Mesenchymal stem cell (in vitro differentiated cells and primary cell): ENCODE results near the gene FBXL19.

Source experiments
- DNase-seq: peaks from one replicate; pipeline ENCODE4 v3.0.0-alpha.2; 2013
- H2AFZ ChIP-seq: one replicate; pipeline ENCODE4 v1.6.1; 2013; ENCODE audit warnings: low read depth, mild to moderate bottlenecking, control low read depth, inconsistent platforms, low read length, moderate library complexity
- H2AK5ac ChIP-seq: 2 replicates; pipeline ENCODE4 v1.6.1; 2013; ENCODE audit warnings: low read length, moderate library complexity, mild to moderate bottlenecking, inconsistent platforms; ENCODE audit not compliant: severe bottlenecking
- H2BK120ac ChIP-seq: one replicate; pipeline ENCODE4 v1.6.1; 2013; ENCODE audit warnings: low read depth, mild to moderate bottlenecking, inconsistent platforms, low read length, moderate library complexity
- H2BK12ac ChIP-seq, 2 experiments: one replicate each; pipeline ENCODE4 v1.6.1; 2013; ENCODE audit warnings: inconsistent platforms in 2 of 2, low read length in 2 of 2, mild to moderate bottlenecking in 2 of 2, moderate library complexity in 2 of 2, control low read depth in 1 of 2
- H2BK15ac ChIP-seq: one replicate; pipeline ENCODE4 v1.6.1; 2013; ENCODE audit warnings: mild to moderate bottlenecking, low read depth, inconsistent platforms; ENCODE audit not compliant: poor library complexity, severe bottlenecking
- H2BK5ac ChIP-seq: 2 replicates; pipeline ENCODE4 v1.6.1; 2013; ENCODE audit warnings: low read depth, mild to moderate bottlenecking, low read length, control low read depth, inconsistent platforms; ENCODE audit not compliant: poor library complexity, severe bottlenecking
- H3K14ac ChIP-seq, 2 experiments: one replicate each; pipeline ENCODE4 v1.6.1; 2013; ENCODE audit warnings: inconsistent platforms in 2 of 2, low read length in 2 of 2, control low read depth in 1 of 2, mild to moderate bottlenecking in 1 of 2, moderate library complexity in 1 of 2
- H3K18ac ChIP-seq, 2 experiments: one replicate each; pipeline ENCODE4 v1.6.1; 2013; ENCODE audit warnings: inconsistent platforms in 2 of 2, low read length in 2 of 2, control low read depth in 1 of 2, low read depth in 1 of 2, mild to moderate bottlenecking in 1 of 2
- H3K23ac ChIP-seq, 2 experiments: one replicate each; pipeline ENCODE4 v1.6.1; 2013; ENCODE audit warnings: inconsistent platforms in 2 of 2, low read length in 2 of 2, mild to moderate bottlenecking in 2 of 2, moderate library complexity in 2 of 2, control low read depth in 1 of 2
- H3K27ac ChIP-seq: 2 replicates; pipeline ENCODE4 v1.5.1; 2013; ENCODE audit warnings: mild to moderate bottlenecking, moderate library complexity, low read length, control low read depth, inconsistent platforms; ENCODE audit not compliant: poor library complexity, severe bottlenecking
- H3K27me3 ChIP-seq, 2 experiments: 2 replicates each; pipeline versions ENCODE4 v1.6.1 to v1.7.0; 2013; ENCODE audit warnings: low read length in 2 of 2, mild to moderate bottlenecking in 2 of 2, moderate library complexity in 2 of 2, control low read depth in 1 of 2, inconsistent platforms in 1 of 2; ENCODE audit not compliant: control insufficient read depth in 1 of 2, insufficient read depth in 1 of 2
- H3K36me3 ChIP-seq, 2 experiments: 2 replicates each; pipeline versions ENCODE4 v1.6.1 to v1.7.0; 2013; ENCODE audit warnings: low read length in 2 of 2, control low read depth in 1 of 2, inconsistent platforms in 1 of 2, low read depth in 1 of 2, mild to moderate bottlenecking in 1 of 2; ENCODE audit not compliant: insufficient read depth in 2 of 2, control insufficient read depth in 1 of 2
- H3K4ac ChIP-seq, 2 experiments: one replicate each; pipeline ENCODE4 v1.6.1; 2013; ENCODE audit warnings: inconsistent platforms in 2 of 2, low read length in 2 of 2, mild to moderate bottlenecking in 2 of 2, moderate library complexity in 2 of 2, control low read depth in 1 of 2, low read depth in 1 of 2
- H3K4me1 ChIP-seq: 2 replicates; pipeline ENCODE4 v1.6.1; 2013; ENCODE audit warnings: low read depth, low read length, control low read depth; ENCODE audit not compliant: control insufficient read depth, insufficient read depth
- H3K4me2 ChIP-seq: 2 replicates; pipeline ENCODE4 v1.6.1; 2013; ENCODE audit warnings: low read length, mild to moderate bottlenecking, inconsistent platforms; ENCODE audit not compliant: poor library complexity, severe bottlenecking
- H3K4me3 ChIP-seq, 2 experiments: 2 replicates each; pipeline versions ENCODE4 v1.5.1 to v1.7.0; 2013; ENCODE audit warnings: low read length in 2 of 2, mild to moderate bottlenecking in 2 of 2, control low read depth in 1 of 2, low read depth in 1 of 2; ENCODE audit not compliant: insufficient read depth in 1 of 2
- H3K79me1 ChIP-seq: replicated peaks from 2 replicates; pipeline ENCODE4 v1.6.1; 2013; ENCODE audit warnings: mild to moderate bottlenecking, control low read depth, low read length, inconsistent platforms; ENCODE audit not compliant: poor library complexity, severe bottlenecking
- H3K9ac ChIP-seq: 2 replicates; pipeline ENCODE4 v1.7.0; 2013; ENCODE audit warnings: mild to moderate bottlenecking, low read length, moderate library complexity
- H3K9me3 ChIP-seq: 2 replicates; pipeline ENCODE4 v1.7.0; 2013; ENCODE audit warnings: mild to moderate bottlenecking, low read length; ENCODE audit not compliant: control insufficient read depth
- H4K8ac ChIP-seq: one replicate; pipeline ENCODE4 v1.6.1; 2013; ENCODE audit warnings: inconsistent platforms, mild to moderate bottlenecking, low read length, moderate library complexity
- H4K91ac ChIP-seq: one replicate; pipeline ENCODE4 v1.6.1; 2013; ENCODE audit warnings: mild to moderate bottlenecking, low read length, inconsistent platforms
- WGBS: methylation state at CpG from one replicate; pipeline ENCODE4 v1.1.7; 2013; ENCODE audit warnings: mixed read lengths; 5-methylcytosine and 5-hydroxymethylcytosine counted together

FBXL19 gene

GRCh38 chr16:30942426-30942806 lies 19.0 kb downstream of the FBXL19 start:
- Histone ChIP-seq H3K27me3 (no peaks in the 10 kb centered on the region), H3K4ac (no peak overlapping the region), H2BK120ac (no peak overlapping the region), H4K91ac (peak overlapping the region; percentile 70), H3K36me3 (peaks cover 42 to 49% of the 10 kb centered on the region in 2 experiments), H3K4me2 (no peak overlapping the region), H2BK5ac (no peak overlapping the region), H3K79me1 (peaks cover 31% of the 10 kb centered on the region), H3K18ac (no peak overlapping the region), H3K4me1 (peaks cover 18% of the 10 kb centered on the region), H4K8ac (peak overlapping the region; percentile 75), H3K14ac (no peak overlapping the region), H2BK12ac (peak overlapping the region; percentile 25 to 37), H3K9me3 (no peaks in the 10 kb centered on the region), H3K23ac (no peak overlapping the region), H2AK5ac (peak overlapping the region; percentile 16), H2AFZ (no peak overlapping the region), H3K4me3 (no peak overlapping the region), H2BK15ac (no peak overlapping the region), H3K27ac (no peak overlapping the region), H3K9ac (no peak overlapping the region)
- no peak for DNase-seq
- WGBS: 94% methylated on average over 4 of the region's 4 CpGs

GRCh38 chr16:30944352-30944751 lies 21.0 kb downstream of the FBXL19 start:
- Histone ChIP-seq H3K4ac (no peak overlapping the region), H2BK12ac (no peak overlapping the region), H3K9ac (no peak overlapping the region), H3K14ac (no peak overlapping the region), H3K4me1 (peaks cover 22% of the 10 kb centered on the region), H3K18ac (no peak overlapping the region), H2BK120ac (no peak overlapping the region), H3K4me2 (no peak overlapping the region), H3K9me3 (no peaks in the 10 kb centered on the region), H2BK5ac (no peak overlapping the region), H4K8ac (no peak overlapping the region), H3K79me1 (peaks cover 30% of the 10 kb centered on the region), H4K91ac (no peak overlapping the region), H3K27me3 (no peaks in the 10 kb centered on the region), H3K4me3 (no peak overlapping the region), H2BK15ac (no peak overlapping the region), H3K23ac (no peak overlapping the region), H2AFZ (no peak overlapping the region), H3K27ac (no peak overlapping the region), H3K36me3 (peaks cover 38 to 51% of the 10 kb centered on the region in 2 experiments), H2AK5ac (no peak overlapping the region)
- no peak for DNase-seq

- Histone ChIP-seq H3K36me3 (peaks cover 43 to 46% of the 10 kb centered on the region in 2 experiments), H2AFZ (no peak overlapping the region), H2BK5ac (no peak overlapping the region), H3K4me2 (no peak overlapping the region), H3K18ac (no peak overlapping the region), H3K79me1 (peaks cover 32% of the 10 kb centered on the region), H3K14ac (no peak overlapping the region), H3K23ac (no peak overlapping the region), H3K4me1 (peaks cover 25% of the 10 kb centered on the region), H3K9me3 (no peaks in the 10 kb centered on the region), H3K4ac (no peak overlapping the region), H3K27ac (no peak overlapping the region), H2BK120ac (no peak overlapping the region), H3K4me3 (no peak overlapping the region), H3K27me3 (no peaks in the 10 kb centered on the region), H3K9ac (no peak overlapping the region), H4K91ac (peak overlapping the region; percentile 52), H2BK15ac (no peak overlapping the region), H2BK12ac (no peak overlapping the region), H2AK5ac (no peak overlapping the region), H4K8ac (no peak overlapping the region)
- DNase-seq: no peak
- 93% methylated on average over 38 of the region's 38 CpGs for WGBS
Measured at GRCh38 chr16:30946671-30947540, 23.5 kb downstream of the FBXL19 start.

- peaks cover 38 to 41% of the 10 kb centered on the region in 2 experiments for H3K36me3 ChIP-seq
- H3K23ac ChIP-seq: no peak overlapping the region
- peak overlapping the region; percentile 66 for H4K91ac ChIP-seq
- no peak overlapping the region for H2BK12ac ChIP-seq
- peak overlapping the region; percentile 19 for H4K8ac ChIP-seq
- H3K27ac ChIP-seq: no peak overlapping the region
- no peaks in the 10 kb centered on the region for H3K9me3 ChIP-seq
- H3K4me1 ChIP-seq: peaks cover 21% of the 10 kb centered on the region
- H2AFZ ChIP-seq: no peak overlapping the region
- no peak overlapping the region for H2BK5ac ChIP-seq
- H3K14ac ChIP-seq: no peak overlapping the region
- H3K79me1 ChIP-seq: peaks cover 27% of the 10 kb centered on the region
- H2BK120ac ChIP-seq: peak overlapping the region; percentile 15
- H3K4ac ChIP-seq: no peak overlapping the region
- WGBS: 46% methylated on average over 3 of the region's 3 CpGs
- H3K4me3 ChIP-seq: no peak overlapping the region
- no peak overlapping the region for H3K18ac ChIP-seq
- H3K27me3 ChIP-seq: no peaks in the 10 kb centered on the region
- no peak overlapping the region for H3K4me2 ChIP-seq
- no peak for DNase-seq
- H2BK15ac ChIP-seq: peak overlapping the region; percentile 26
- peak overlapping the region; percentile 98 for H3K9ac ChIP-seq
- H2AK5ac ChIP-seq: no peak overlapping the region
Measured at GRCh38 chr16:30947541-30947858, 24.1 kb downstream of the FBXL19 start.
